Embryonic facial prominence (tissue), 1 donor: ENCODE results near the gene TNFRSF9.
"Not testable (repeated sequence)": the region's sequence is repeated elsewhere in the genome, so short reads cannot be mapped to it uniquely, and the experiment has no call there.

Experiments
- DNase-seq: peaks from one replicate; pipeline ENCODE4 v3.0.0-alpha.2; 2016; ENCODE audit errors: extremely low spot score

Gene TNFRSF9

DNA sequence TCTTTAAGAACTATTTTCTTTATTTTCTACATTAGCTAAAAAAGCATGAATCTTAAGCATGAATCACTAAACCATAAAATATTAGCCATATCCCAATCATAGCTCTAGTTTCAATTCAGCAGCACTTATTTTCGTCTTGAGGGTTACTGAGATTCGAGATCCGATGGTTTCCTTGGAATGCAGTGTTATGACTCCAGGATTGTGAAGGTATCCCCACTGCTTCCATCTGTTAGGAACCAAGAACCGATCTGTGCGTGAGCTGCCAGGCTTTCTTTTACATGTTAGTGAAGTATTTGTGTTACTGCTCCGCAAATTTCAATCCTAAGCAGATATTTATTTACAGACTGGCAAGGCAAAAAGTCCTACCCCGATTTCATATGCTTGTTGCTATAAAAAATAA is 18.8 kb downstream of the TNFRSF9 start:
- no peak for DNase-seq

DNA sequence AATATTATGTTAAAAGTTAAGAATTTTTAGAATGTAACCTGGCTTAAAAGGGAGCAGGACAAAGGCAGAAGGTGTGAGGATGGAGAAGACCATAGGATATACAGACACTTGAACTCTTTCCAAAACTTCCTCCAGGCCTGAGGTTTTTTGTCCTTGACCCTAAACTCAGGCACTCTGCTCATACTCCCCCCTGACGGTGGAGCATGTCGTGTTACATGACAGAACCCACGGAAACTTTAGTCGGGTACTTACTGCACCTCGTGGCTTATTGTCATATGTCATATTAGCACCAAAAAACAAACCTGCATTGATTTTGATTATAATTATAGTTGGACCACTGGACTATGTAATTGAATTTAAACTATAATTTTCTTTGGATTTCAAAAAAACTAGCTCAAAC is 20.8 kb downstream of the TNFRSF9 start:
- no peak for DNase-seq

DNA sequence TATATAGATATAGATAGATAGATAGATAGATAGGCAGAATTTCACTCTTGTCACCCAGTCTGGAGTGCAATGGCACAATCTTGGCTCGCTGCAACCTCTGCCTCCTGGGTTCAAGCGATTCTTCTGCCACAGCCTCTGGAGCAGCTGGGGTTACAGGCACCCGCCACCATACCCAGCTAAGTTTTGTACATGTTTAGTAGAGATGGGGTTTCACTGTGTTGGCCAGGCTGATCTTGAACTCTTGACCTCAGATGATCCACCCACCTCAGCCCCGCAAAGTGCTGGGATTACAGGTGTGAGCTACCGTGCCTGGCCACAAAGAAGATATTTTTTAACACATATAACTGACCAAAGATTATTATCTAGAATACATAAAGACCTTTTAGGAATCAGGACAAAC is 22.7 kb downstream of the TNFRSF9 start:
- not testable (repeated sequence) for DNase-seq

DNA sequence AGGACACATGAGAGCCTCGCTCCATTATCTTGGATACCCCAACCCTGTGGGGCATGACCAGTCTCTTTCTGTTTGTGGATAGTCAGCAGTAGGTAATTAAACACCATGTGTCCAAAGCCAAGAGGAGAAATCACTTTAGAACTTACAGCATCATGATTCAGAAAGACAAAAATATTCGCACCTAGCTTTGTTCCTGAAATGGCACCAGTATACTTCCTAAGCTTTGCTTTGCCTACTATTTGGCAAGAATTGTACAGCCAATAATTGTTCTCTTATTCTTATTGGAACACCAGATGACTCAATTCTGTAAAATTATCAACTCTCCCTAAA is 24.2 kb downstream of the TNFRSF9 start:
- no peak for DNase-seq

DNA sequence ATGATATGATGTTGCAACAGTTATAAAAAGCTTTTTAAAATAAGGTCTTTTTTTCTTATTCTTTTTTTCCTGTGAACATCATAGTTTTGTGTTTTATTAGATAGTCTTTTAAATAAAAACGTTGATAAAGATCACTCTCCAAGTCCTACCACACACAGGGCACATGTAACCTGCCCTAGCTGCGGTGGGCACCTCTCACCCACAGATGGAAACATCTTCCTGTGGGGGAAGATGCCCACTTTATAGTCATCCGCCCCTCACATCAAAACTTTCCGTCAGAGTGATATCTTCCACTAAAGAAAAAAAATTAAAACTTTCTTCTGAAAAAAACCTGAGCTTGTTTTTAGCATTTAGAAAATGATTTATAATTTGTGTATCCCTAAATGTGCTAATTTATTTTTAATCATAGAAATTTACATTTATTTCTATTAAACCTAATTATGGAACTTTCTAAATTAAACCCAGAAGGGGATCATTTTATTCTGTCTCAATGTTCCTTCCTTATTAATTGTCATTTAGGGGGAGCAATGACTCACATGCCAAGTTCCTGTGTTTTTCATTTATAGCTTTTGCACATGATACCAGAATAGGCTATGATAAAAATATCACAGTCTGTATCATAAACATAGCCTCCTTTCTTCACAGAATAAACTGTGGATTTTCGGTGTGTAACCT is 24.7 kb downstream of the TNFRSF9 start:
- DNase-seq = no peak

DNA sequence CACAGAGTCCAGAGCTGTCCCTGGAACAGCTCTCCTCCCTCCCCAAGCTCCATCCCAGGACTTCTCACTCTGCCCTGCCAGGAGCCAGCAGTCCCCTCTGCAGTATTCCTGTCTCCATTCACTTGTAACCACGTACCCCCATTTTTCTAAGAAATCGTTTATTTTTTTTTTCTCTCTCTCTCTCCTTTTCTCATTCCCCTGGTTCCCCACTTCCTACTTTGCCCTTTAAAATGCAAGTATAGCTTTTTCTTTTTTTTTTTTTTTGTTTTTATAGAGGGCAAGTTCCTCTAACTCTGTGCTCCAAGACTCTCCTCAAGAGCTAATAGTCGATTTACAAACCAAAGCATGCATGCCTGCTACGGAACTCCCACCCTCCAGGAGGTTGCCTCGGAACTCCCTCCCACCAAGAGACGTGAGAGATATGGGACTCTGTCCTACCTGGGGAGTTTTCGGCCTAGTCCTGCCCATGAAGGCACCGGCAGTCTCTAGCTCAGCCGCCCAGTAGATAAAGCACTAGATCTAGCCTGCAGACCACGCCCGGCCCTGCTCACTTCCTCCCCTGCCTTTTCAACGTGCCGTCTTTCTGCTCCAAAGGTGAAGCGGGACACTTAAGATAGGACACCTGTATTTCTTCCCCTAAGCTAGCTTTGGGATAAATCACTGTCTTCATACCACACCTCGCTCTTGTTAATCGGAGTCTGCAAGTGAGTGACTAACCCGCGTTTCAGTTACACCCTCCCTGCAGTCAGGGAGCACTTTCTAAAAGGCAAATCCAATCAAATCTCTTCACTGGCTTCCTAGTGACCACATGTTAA is 27.7 kb downstream of the TNFRSF9 start:
- DNase-seq = no peak

DNA sequence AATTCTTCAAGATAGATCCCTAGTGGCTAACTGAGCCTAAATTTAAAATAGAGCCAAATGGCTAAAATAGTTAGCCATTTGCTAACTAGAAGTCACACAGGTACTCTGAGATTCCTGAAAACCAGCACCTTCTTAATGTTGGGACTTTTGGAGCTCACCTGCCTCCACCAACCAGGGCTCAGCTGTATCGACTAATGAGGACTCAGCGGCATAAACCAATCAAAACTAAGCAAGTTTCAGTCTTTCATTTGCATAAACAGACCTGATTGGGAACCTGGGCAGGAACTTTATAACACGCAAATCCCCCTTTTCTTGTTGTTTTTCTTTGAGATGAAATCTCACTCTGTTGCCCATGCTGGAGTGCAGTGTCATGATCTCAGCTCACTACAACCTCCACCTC is 28.5 kb downstream of the TNFRSF9 start:
- no peak for DNase-seq

DNA sequence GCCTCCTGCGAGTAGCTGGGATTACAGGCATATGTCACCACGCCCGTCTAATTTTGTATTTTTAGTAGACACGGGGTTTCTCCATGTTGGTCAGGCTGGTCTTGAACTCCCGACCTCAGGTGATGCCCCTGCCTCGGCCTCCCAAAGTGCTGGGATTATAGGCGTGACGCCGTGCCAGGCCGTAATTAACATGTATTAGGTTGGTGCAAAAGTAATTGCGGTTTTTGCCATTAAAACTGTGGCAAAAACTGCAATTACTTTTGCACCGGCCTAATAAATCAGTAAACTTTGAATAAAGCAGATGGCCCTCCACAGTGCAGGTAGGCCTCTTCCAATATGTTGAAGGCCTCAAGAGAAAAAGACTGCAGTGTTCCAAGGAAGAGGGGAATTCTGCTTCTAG is 35.4 kb downstream of the TNFRSF9 start:
- no peak for DNase-seq

DNA sequence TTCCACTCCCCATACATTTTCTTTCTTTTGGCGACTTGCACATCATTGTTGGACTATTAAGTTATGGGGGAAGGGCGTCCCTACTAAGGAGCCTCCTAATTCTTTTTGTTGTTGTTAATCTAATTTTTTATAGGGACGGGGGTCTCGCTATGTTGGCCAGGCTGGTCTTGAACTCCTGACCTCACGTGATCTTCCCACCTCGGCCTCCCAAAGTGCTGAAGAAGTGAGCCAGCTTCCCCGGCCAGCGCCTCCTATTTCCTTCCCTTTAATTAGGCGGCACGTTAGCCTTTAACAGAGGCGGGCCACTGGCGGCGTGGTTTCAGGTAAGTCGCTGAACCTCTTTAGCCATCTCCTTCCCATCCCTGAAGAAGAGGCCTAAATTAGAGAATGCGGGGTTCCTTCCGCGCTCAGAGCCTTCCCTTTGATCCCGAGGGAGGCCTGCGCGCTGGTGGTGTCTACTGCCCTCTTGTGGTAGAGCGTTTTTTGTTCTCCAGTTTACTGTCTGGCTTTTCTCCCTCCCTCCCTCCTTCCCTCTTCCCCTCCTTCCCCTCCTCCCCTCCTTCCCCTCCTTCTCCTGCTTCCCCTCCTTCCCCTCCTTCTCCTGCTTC is 38.1 kb downstream of the TNFRSF9 start:
- DNase-seq = peak; percentile 67

DNA sequence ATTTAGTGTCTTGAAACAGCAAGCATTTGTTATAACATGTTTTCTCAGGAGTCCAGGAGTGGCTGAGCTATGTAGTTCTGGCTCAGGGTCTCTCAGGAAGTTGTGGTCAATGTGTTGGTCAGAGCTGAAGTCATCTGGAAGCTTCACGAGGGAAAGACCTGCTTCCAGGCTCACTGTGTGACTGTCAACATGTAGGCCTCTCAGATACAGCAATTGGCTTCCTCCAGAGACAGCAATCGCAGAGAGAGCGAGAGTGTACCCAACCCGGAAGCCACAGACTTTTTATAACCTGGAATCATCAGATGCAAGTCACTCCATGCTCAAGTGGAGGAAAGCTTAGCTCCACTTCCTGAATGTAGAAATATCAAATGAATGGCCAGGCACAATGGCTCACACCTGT is 40.9 kb downstream of the TNFRSF9 start:
- no peak for DNase-seq

DNA sequence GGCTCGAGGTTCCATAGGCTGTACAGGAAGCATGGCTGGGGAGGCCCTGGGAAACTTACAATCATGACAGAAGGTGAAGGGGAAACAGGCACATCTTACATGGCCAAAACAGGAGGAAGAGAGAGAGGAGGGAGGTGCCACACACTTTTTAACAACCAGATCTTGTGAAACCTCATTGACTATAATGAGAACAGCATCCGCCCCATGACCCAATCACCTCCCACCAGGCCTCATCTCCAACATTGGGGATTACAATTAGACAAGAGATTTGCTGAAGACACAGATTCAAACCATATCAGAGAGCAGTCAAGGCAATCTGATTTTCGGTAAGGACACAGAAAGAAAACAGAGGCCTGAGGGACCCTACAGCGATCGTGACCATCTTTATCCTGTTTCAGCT is 41.7 kb downstream of the TNFRSF9 start:
- no peak for DNase-seq

DNA sequence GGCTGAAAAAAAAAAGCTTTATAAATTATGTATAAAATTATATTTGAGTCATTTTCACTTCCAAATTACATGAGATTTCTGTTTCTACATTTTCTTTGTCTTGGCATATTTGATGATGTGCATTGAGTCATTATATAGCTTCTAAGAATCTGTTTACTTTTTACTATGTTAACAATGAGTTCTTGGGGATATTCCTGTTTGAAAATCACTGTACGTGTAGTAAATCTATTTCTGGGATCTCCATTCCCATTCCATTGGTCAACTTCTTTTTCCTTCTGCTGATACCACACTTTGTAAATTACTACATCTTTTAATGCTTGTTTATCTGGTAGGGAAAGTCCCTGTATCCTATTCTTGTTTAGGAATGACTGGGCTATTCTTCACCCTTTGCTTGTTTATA is 43.6 kb downstream of the TNFRSF9 start:
- DNase-seq = no peak

DNA sequence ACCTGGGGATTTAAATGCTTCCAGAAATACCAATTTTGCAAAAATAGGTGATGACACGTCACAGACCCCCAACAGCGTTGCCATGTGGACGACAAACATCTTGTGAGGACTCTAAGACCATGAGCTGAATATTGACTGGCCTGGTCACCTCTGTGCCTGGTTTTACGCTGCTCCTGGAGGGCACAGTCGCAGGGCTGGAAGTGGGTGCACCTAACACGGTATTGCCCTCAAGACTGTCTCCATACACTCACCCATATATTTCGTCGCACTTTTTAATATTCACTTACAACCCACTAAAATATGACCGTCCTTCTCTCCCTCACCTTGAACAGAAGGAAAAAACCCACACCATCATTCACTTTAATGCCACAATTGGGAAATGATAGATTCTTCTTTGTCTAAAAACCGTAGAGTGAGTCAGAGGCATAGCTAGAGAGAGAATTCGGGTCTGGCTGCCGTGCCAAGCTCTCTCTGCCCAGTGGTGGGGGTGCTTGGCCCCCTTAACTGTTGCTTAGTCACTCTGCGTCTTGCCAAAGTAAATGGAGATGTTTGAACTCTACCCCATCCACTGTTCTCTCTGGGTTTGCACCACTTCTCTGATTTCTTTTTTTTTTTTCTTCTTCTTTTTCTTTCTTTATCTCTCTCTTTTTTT is 47.0 kb downstream of the TNFRSF9 start:
- DNase-seq = no peak

DNA sequence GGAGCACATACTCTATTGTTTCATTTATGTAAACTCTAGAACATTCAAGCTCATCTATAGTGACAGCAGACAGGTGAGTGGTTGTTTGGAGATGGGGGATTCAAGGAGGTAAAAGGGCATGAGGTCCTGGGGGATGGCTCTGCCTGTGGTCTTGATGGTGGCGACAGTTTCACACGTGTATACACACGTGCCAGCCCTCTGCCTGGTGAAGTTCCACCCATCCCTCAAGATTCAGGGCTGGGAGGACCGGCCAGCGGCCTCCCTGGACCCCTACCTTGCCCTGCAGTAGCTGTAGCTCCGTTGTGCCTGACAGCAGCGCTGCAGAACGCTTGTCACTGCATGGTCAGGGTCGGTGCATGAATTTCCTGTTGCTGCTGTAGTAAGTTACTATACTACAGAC is 48.8 kb downstream of the TNFRSF9 start:
- no peak for DNase-seq

DNA sequence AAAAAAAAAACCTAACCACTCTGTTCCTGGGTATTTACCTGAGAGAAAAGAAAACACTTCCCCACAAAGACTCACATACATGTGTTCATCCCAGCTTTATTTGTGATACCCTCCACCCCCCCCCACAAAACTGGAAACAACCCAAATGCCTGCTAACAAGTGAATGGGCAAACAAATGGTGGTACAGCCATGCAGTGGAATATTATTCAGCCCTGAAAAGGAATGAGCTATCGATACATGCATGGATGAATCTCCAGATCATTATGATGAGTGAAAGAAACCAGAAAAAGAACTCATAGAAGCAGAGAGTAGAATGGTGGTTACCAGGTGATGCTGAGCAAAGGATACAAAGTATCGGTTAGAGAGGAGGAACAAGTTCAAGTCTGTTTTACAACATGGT is 49.8 kb downstream of the TNFRSF9 start:
- DNase-seq = no peak

DNA sequence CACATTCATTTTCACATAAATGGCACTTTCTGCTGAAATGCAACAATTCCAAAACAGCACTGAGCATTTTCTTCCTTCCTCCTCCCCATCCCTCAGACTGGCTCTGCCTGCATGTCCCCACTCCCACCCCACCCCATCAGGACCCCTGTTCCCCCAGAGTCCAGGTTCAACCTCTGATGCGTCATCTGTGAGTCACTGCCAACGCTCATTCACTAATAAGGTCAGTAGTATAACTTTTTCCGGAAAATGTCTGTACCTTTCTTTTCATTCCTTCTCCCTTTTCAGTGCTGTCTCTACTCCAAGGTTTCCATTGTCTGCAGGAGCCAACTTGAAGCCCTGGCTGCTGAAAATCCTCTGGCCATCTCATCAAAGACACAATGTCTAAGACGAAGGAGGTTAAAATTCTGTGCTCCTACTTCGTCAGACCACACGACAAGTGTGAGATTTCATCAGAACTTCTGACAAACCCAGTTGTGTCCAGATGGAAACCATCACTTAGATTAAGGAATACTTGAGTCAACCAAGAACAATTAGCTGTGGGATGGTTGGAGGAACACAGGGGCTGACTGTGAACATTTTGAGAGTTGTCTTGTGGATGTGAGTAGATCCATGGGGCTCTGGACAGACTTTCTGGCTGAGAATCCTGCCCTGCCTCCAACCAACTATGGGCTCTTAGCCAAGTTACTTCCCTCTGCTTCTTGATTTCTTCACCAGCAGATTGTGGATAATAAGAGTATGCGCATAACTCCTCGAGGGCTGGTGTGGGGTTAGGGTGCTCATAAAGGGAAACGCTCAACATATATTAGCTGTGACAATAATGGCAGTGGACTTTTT is 52.2 kb downstream of the TNFRSF9 start:
- DNase-seq = no peak

DNA sequence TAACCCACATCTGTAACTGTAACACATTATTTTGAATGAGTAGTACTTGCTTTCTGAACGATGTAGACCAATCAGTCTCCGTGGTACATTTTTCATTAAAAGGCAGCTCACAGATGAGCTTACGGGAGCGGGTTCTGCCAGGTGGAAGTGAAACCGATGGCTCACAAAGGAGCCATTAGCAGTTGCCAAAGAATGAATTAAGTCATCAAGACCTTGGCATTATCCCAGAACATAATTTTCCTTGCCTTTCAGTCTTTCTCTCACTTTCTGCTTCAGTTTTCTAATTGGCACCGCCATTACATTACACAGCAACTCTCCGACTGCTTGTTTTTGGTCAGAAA is 54.3 kb downstream of the TNFRSF9 start:
- DNase-seq = no peak

DNA sequence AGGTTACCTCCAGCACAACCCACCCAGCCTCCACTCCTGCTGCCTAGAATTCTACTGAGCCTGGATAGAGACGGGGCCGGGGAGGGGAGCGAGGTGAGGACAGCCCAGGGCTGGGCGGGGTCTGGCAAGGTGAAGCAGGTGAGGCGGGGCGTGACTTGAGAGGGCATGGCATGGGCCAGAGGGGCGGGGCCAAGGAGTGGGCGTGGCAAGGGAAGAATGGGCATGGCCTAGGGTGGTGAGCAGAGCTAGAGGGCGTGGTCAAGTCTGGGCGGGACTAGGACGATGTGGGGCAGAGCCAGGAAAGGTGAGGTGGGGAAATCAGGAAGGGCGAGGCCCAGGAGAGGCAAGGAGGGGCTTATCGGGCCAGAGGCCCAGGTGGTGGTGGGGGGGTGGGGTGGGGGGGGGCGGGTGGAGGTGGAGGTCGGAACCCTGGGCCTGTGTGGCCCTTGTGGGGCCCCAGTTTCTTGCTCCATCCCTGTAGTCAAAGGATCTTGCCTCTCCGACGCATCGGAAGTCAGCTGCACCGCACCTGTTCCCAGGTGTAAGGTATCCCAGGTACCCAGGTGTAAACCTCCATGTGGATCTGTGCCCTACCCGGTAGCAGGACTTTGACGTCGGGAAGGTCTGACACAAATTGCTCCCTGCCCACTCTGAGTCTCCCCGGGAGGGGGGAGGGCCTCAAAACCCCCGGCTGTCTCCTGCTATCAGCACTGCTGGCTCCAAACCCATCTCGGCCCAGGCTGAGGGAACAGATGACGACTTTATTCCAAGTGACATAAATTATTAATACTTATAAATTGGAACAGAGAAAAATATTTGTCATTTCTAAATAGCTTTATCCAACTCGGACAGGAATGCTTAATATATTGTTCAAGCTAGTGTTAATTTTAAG is 54.9 kb downstream of the TNFRSF9 start:
- no peak for DNase-seq

DNA sequence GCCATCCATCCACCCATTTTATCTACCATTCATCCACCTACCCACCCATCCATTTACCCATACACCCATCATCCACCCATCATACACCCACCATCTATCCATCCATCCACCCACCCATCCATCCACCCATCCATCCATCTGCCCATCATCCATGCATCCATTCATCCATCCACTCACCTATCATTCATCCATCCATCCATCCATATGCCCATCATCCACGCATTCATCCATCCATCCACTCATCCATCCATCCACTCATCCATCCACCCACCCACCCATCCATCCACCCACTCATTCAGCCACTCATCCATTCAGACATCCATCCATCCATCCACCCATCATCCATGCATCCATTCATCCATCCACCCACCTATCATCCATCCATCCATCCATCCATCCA is 55.9 kb downstream of the TNFRSF9 start:
- DNase-seq = no peak

DNA sequence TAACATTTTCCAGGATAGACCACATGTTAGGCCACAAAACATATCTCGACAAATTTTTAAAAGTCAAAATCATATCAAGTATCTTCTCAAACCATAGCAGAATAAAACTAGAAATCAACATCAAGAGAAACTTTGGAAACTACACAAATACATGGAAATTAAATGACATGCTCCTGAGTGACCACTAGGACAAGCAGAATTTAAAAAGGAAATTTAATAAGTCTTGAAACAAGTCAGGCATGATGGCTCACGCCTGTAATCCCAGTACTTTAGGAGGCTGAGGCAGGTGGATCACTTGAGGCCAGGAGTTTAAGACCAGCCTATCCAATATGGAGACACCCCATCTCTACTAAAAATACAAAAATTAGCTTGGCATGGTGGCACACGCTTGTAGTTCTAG is 61.4 kb downstream of the TNFRSF9 start:
- DNase-seq = no peak

DNA sequence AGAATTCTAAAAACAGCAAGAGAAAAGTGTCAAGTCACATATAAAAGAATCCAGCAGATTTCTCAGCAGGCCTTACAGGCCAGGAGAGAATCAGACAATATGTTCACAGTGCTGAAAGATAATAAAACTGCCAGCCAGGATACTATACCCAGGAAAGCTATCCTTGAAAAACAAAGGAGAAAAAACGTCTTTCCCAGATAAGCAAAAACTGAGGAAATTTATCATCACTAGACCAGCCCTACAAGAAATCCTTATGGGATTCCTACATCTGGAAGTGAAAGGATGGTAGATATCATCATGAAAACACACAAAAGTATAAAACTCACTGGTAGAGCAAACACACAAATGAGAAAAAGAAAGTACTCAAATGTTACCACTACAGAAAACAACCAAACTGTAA is 62.6 kb downstream of the TNFRSF9 start:
- no peak for DNase-seq
